ENCODE results near the gene RSPH3. TPM values are rescaled to one million over a fixed set of nuclear protein-coding genes. Genes with fewer than 3 reads are reported as not detected.

The RSPH3 gene
- polyA plus RNA-seq, 1 donor from 2014 or later: 3.5 TPM

GRCh38 chr6:158962371-158962770 lies 37.6 kb downstream of the RSPH3 start:
- H4K20me1 ChIP-seq (ENCODE audit: insufficient read depth): no peaks in the 10 kb centered on the region

GRCh38 chr6:158960026-158960425 lies 40.0 kb downstream of the RSPH3 start:
- peaks cover 4% of the 10 kb centered on the region for H3K9me3 ChIP-seq (ENCODE audit: low read length)
- H3K27me3 ChIP-seq (ENCODE audit: insufficient read depth, low read depth, low read length): no peaks in the 10 kb centered on the region
- no peak overlapping the region for H3K4me3 ChIP-seq (ENCODE audit: low read length)
- TF ChIP-seq MXI1 (conservative IDR thresholded peaks at IDR 0.05; ENCODE audit: poor library complexity, severe bottlenecking): no peak
- H3K27ac ChIP-seq (ENCODE audit: low read length): no peak overlapping the region
- no peak overlapping the region for H3K4me2 ChIP-seq (ENCODE audit: low read length)
- H3K9ac ChIP-seq (ENCODE audit: low read length): no peak overlapping the region
- no peaks in the 10 kb centered on the region for H4K20me1 ChIP-seq (ENCODE audit: insufficient read depth)
- no peak overlapping the region for H2AFZ ChIP-seq (ENCODE audit: low read depth, low read length)
- peaks cover 15% of the 10 kb centered on the region for H3K36me3 ChIP-seq (ENCODE audit: insufficient read depth, low read length)
- no peaks in the 10 kb centered on the region for H3K79me2 ChIP-seq (replicated peaks; ENCODE audit: insufficient read depth, low read length)
- no peaks in the 10 kb centered on the region for H3F3A ChIP-seq (ENCODE audit: insufficient read depth, low read length, poor library complexity, severe bottlenecking)
- no peaks in the 10 kb centered on the region for H3K9me2 ChIP-seq (ENCODE audit: insufficient read depth, low read length)

More at GRCh38 chr6:158962371-158962770, 37.6 kb downstream of the RSPH3 start:
- Histone ChIP-seq H3K9me3 (ENCODE audit: low read length) (no peaks in the 10 kb centered on the region), H3K79me2 (replicated peaks; ENCODE audit: insufficient read depth, low read length) (no peaks in the 10 kb centered on the region), H2AFZ (ENCODE audit: low read depth, low read length) (no peak overlapping the region), H3K27ac (ENCODE audit: low read length) (no peak overlapping the region), H3K4me3 (ENCODE audit: low read length) (no peak overlapping the region), H3K9ac (ENCODE audit: low read length) (no peak overlapping the region), H3F3A (ENCODE audit: insufficient read depth, low read length, poor library complexity, severe bottlenecking) (no peaks in the 10 kb centered on the region), H3K27me3 (ENCODE audit: insufficient read depth, low read depth, low read length) (no peaks in the 10 kb centered on the region), H3K36me3 (ENCODE audit: insufficient read depth, low read length) (peaks cover 10% of the 10 kb centered on the region), H3K4me2 (ENCODE audit: low read length) (no peak overlapping the region), H3K9me2 (ENCODE audit: insufficient read depth, low read length) (no peaks in the 10 kb centered on the region)
- TF ChIP-seq RAD21 (conservative IDR thresholded peaks at IDR 0.05) (no peak), MXI1 (conservative IDR thresholded peaks at IDR 0.05; ENCODE audit: poor library complexity, severe bottlenecking) (no peak), EZH2 (IDR thresholded peaks at IDR 0.05; ENCODE audit: borderline replicate concordance, insufficient read depth, low read length, poor library complexity, severe bottlenecking) (no peak), SMC3 (conservative IDR thresholded peaks at IDR 0.05; ENCODE audit: poor library complexity) (no peak), POLR2AphosphoS5 (IDR thresholded peaks at IDR 0.05) (no peak), REST (IDR thresholded peaks at IDR 0.05; ENCODE audit: borderline replicate concordance) (no peak), TAF1 (IDR thresholded peaks at IDR 0.05; ENCODE audit: low read depth) (no peak), EP300 (conservative IDR thresholded peaks at IDR 0.05; ENCODE audit: poor library complexity, severe bottlenecking) (no peak), CTCF (IDR thresholded peaks at IDR 0.05; ENCODE audit: poor library complexity, severe bottlenecking) (no peak)

- H2AFZ ChIP-seq (ENCODE audit: low read depth, low read length): no peak overlapping the region
- H3F3A ChIP-seq (ENCODE audit: insufficient read depth, low read length, poor library complexity, severe bottlenecking): no peaks in the 10 kb centered on the region
- H3K9me2 ChIP-seq (ENCODE audit: insufficient read depth, low read length): no peaks in the 10 kb centered on the region
- no peaks in the 10 kb centered on the region for H4K20me1 ChIP-seq (ENCODE audit: insufficient read depth)
- peaks cover 15% of the 10 kb centered on the region for H3K36me3 ChIP-seq (ENCODE audit: insufficient read depth, low read length)
- H3K9me3 ChIP-seq (ENCODE audit: low read length): peaks cover 4% of the 10 kb centered on the region
- H3K4me3 ChIP-seq (ENCODE audit: low read length): no peak overlapping the region
- no peak overlapping the region for H3K4me2 ChIP-seq (ENCODE audit: low read length)
- no peak overlapping the region for H3K27ac ChIP-seq (ENCODE audit: low read length)
- no peaks in the 10 kb centered on the region for H3K79me2 ChIP-seq (replicated peaks; ENCODE audit: insufficient read depth, low read length)
- H3K27me3 ChIP-seq (ENCODE audit: insufficient read depth, low read depth, low read length): no peaks in the 10 kb centered on the region
- TF ChIP-seq RAD21 (conservative IDR thresholded peaks at IDR 0.05) (no peak), MXI1 (conservative IDR thresholded peaks at IDR 0.05; ENCODE audit: poor library complexity, severe bottlenecking) (no peak), POLR2AphosphoS5 (IDR thresholded peaks at IDR 0.05) (no peak), EZH2 (IDR thresholded peaks at IDR 0.05; ENCODE audit: borderline replicate concordance, insufficient read depth, low read length, poor library complexity, severe bottlenecking) (no peak), CTCF (IDR thresholded peaks at IDR 0.05; ENCODE audit: poor library complexity, severe bottlenecking) (no peak), EP300 (conservative IDR thresholded peaks at IDR 0.05; ENCODE audit: poor library complexity, severe bottlenecking) (no peak), REST (IDR thresholded peaks at IDR 0.05; ENCODE audit: borderline replicate concordance) (no peak), SMC3 (conservative IDR thresholded peaks at IDR 0.05; ENCODE audit: poor library complexity) (no peak), TAF1 (IDR thresholded peaks at IDR 0.05; ENCODE audit: low read depth) (no peak)
- H3K9ac ChIP-seq (ENCODE audit: low read length): no peak overlapping the region
Measured at GRCh38 chr6:158959552-158959951, 40.5 kb downstream of the RSPH3 start.

Data from neural cell (in vitro differentiated cells).